Measurements from ENCODE around the gene PRAMEF18. TPM values are rescaled to one million over a fixed set of nuclear protein-coding genes. Genes with fewer than 3 reads are reported as not detected.
"Not testable (repeated sequence)": the region's sequence is repeated elsewhere in the genome, so short reads cannot be mapped to it uniquely, and the experiment has no call there.

PRAMEF18 gene
- total RNA-seq, 1 donor from 2014 or later, result not detected

DNA sequence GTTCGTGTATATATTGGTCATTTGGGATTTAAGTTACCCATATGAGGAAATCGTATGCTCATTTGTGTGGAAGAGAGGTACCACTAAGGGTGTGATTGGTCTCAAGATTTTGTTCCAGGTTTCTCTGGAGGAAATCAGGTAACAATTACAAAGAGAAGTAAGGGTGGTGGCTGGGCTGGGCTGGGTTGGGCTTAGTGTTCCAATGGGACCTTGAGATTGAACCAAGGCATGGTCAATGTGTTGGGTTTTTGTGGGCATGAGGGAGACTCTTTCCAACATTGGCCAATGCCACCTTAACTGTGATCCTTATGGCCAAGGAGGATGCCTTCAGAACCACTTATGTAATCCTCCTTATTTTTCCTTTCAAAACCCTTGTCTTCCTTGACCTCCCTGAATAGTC lies 4.6 kb upstream of the PRAMEF18 start:
- H3K4me3 Mint-ChIP-seq (ENCODE audit: unreplicated experiment); H3K4me1 ChIP-seq (ENCODE audit: insufficient read depth, low read length); FAIRE-seq; H3K9ac ChIP-seq (ENCODE audit: low read length); DNase-seq (ENCODE audit: low read depth); H3K36me3 Mint-ChIP-seq (ENCODE audit: low read depth, unreplicated experiment); H3K9me3 ChIP-seq (ENCODE audit: insufficient read depth, low read depth, low read length); H3K27ac Mint-ChIP-seq (ENCODE audit: unreplicated experiment); H3K27ac ChIP-seq (ENCODE audit: low read depth, low read length); H3K79me2 ChIP-seq (ENCODE audit: insufficient read depth, low read length); H3K27me3 Mint-ChIP-seq (ENCODE audit: low read depth, unreplicated experiment); H4K20me1 ChIP-seq (ENCODE audit: insufficient read depth, low read length); H3K4me3 ChIP-seq (ENCODE audit: insufficient read depth, low read depth, low read length); H3K36me3 ChIP-seq (ENCODE audit: insufficient read depth, low read length); H3K27me3 ChIP-seq (ENCODE audit: insufficient read depth, low read length); H3K4me2 ChIP-seq (ENCODE audit: low read length); H2AFZ ChIP-seq (ENCODE audit: low read depth, low read length); H3K4me1 Mint-ChIP-seq (ENCODE audit: low read depth, unreplicated experiment): not testable (repeated sequence)
- peaks cover 37% of the 10 kb centered on the region for H3K9me3 Mint-ChIP-seq (ENCODE audit: unreplicated experiment)

DNA sequence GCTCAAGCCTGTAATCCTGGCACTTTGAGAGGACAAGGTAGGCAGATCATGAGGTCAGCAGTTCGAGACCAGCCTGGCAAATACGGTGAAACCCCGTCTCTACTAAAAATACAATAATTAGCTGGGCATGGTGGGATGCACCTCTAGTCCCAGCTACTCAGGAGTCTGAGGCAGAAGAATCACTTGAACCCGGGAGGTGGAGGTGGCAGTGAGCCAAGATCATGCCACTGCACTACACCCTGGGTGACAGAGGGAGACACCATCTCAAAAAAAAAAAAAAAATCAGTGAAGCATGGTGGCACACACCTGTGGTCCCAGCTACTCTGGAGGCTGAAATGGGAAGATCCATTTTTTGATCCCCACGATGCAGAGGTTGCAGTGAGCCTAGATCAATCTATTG lies 4.1 kb upstream of the PRAMEF18 start:
- H3K27ac Mint-ChIP-seq (ENCODE audit: unreplicated experiment); H2AFZ ChIP-seq (ENCODE audit: low read depth, low read length); H3K9me3 ChIP-seq (ENCODE audit: insufficient read depth, low read depth, low read length); H3K9ac ChIP-seq (ENCODE audit: low read length); H4K20me1 ChIP-seq (ENCODE audit: insufficient read depth, low read length); H3K27me3 ChIP-seq (ENCODE audit: insufficient read depth, low read length); H3K4me1 ChIP-seq (ENCODE audit: insufficient read depth, low read length); H3K4me1 Mint-ChIP-seq (ENCODE audit: low read depth, unreplicated experiment); H3K36me3 ChIP-seq (ENCODE audit: insufficient read depth, low read length); FAIRE-seq; H3K4me3 ChIP-seq (ENCODE audit: insufficient read depth, low read depth, low read length); DNase-seq (ENCODE audit: low read depth); H3K27me3 Mint-ChIP-seq (ENCODE audit: low read depth, unreplicated experiment); H3K27ac ChIP-seq (ENCODE audit: low read depth, low read length); H3K36me3 Mint-ChIP-seq (ENCODE audit: low read depth, unreplicated experiment); H3K4me3 Mint-ChIP-seq (ENCODE audit: unreplicated experiment); H3K79me2 ChIP-seq (ENCODE audit: insufficient read depth, low read length); H3K4me2 ChIP-seq (ENCODE audit: low read length): not testable (repeated sequence)
- H3K9me3 Mint-ChIP-seq (ENCODE audit: unreplicated experiment), result peaks cover 37% of the 10 kb centered on the region

DNA sequence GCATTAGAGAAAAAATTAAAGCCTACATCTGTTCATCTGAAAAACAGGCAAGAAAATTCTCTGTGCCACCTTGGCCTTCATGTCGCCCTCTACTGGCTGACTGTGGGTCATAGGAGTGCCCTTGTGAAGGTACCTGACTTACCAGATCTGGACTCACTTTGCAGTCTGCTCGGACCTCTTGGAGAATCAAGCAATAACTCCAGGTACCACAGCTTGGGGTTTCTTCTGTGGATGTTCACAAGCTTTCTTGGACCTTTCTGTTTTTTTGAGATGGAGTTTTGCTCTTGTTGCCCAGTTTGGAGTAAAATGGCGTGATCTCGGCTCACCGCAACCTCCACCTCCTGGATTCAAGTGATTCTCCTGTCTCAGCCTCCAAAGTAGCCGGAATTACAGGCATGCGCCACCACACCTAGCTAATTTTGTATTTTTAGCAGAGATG lies 2.4 kb upstream of the PRAMEF18 start:
- H2AFZ ChIP-seq (ENCODE audit: low read depth, low read length), result no peak overlapping the region
- no peaks in the 10 kb centered on the region for H3K27me3 ChIP-seq (ENCODE audit: insufficient read depth, low read length)
- H3K27ac ChIP-seq (ENCODE audit: low read depth, low read length), result no peak overlapping the region
- Mint-ChIP-seq H3K27ac (ENCODE audit: unreplicated experiment) (no peak overlapping the region), H3K4me1 (ENCODE audit: low read depth, unreplicated experiment) (no peaks in the 10 kb centered on the region), H3K4me3 (ENCODE audit: unreplicated experiment) (no peak overlapping the region), H3K36me3 (ENCODE audit: low read depth, unreplicated experiment) (no peaks in the 10 kb centered on the region), H3K27me3 (ENCODE audit: low read depth, unreplicated experiment) (no peaks in the 10 kb centered on the region), H3K9me3 (ENCODE audit: unreplicated experiment) (peaks cover 25% of the 10 kb centered on the region)
- H3K9me3 ChIP-seq (ENCODE audit: insufficient read depth, low read depth, low read length), result peaks cover 3% of the 10 kb centered on the region
- H3K4me3 ChIP-seq (ENCODE audit: insufficient read depth, low read depth, low read length), result no peak overlapping the region
- TF ChIP-seq, protein P1, sequence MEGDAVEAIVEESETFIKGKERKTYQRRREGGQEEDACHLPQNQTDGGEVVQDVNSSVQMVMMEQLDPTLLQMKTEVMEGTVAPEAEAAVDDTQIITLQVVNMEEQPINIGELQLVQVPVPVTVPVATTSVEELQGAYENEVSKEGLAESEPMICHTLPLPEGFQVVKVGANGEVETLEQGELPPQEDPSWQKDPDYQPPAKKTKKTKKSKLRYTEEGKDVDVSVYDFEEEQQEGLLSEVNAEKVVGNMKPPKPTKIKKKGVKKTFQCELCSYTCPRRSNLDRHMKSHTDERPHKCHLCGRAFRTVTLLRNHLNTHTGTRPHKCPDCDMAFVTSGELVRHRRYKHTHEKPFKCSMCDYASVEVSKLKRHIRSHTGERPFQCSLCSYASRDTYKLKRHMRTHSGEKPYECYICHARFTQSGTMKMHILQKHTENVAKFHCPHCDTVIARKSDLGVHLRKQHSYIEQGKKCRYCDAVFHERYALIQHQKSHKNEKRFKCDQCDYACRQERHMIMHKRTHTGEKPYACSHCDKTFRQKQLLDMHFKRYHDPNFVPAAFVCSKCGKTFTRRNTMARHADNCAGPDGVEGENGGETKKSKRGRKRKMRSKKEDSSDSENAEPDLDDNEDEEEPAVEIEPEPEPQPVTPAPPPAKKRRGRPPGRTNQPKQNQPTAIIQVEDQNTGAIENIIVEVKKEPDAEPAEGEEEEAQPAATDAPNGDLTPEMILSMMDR (IDR thresholded peaks at IDR 0.05; ENCODE audit: insufficient read depth, low read depth, low read length), result no peak
- TF ChIP-seq EZH2 (IDR thresholded peaks at IDR 0.05; ENCODE audit: insufficient read depth, low read length), result no peak
- DNase-seq (ENCODE audit: low read depth) (no peak), FAIRE-seq (no peak)
- no peaks in the 10 kb centered on the region for H4K20me1 ChIP-seq (ENCODE audit: insufficient read depth, low read length)
- H3K9ac ChIP-seq (ENCODE audit: low read length), result no peak overlapping the region
- H3K4me1 ChIP-seq (ENCODE audit: insufficient read depth, low read length), result no peaks in the 10 kb centered on the region
- no peak overlapping the region for H3K4me2 ChIP-seq (ENCODE audit: low read length)
- no peaks in the 10 kb centered on the region for H3K36me3 ChIP-seq (ENCODE audit: insufficient read depth, low read length)
- no peaks in the 10 kb centered on the region for H3K79me2 ChIP-seq (ENCODE audit: insufficient read depth, low read length)

DNA sequence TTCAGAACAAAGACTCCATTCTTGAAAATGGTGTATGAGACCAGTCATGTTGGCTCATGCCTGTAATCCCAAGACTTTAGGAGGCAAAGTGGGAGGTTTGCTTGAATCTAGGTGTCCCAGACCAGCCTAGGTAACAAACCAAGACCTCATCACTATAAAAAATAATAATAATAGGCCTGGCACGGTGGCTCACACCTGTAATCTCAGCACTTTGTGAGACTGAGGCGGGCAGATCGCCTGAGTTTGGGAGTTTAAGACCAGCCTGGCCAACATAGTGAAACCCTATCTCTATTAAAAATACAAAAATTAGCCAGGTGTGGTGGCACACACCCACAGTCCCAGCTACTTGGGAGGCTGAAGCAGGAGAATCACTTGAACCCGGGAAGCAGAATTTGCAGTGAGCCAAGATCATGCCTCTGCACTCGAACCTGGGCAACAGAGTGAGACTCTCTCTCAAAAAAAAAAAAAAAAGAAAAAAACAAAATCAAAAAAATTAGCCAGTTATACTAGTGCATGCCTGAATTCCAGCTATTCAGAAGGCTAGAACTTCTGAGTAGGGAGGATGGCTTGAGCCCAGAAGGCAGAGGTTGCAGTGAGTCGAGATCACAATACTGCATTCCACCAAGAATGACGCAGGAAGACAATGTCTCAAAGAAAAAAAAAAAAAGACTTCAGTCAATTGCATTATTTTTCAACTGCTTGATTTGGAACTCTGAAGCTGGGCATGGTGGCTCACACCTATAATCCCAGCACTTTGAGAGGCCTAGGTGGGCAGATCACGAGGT lies 1.5 kb upstream of the PRAMEF18 start:
- not testable (repeated sequence) for FAIRE-seq; H4K20me1 ChIP-seq (ENCODE audit: insufficient read depth, low read length); H3K36me3 Mint-ChIP-seq (ENCODE audit: low read depth, unreplicated experiment); H3K36me3 ChIP-seq (ENCODE audit: insufficient read depth, low read length); H3K4me2 ChIP-seq (ENCODE audit: low read length); H3K4me3 Mint-ChIP-seq (ENCODE audit: unreplicated experiment); H3K27ac Mint-ChIP-seq (ENCODE audit: unreplicated experiment); H2AFZ ChIP-seq (ENCODE audit: low read depth, low read length); H3K4me3 ChIP-seq (ENCODE audit: insufficient read depth, low read depth, low read length); H3K27me3 Mint-ChIP-seq (ENCODE audit: low read depth, unreplicated experiment); DNase-seq (ENCODE audit: low read depth); H3K4me1 Mint-ChIP-seq (ENCODE audit: low read depth, unreplicated experiment); H3K27me3 ChIP-seq (ENCODE audit: insufficient read depth, low read length); H3K4me1 ChIP-seq (ENCODE audit: insufficient read depth, low read length); H3K9ac ChIP-seq (ENCODE audit: low read length); H3K9me3 ChIP-seq (ENCODE audit: insufficient read depth, low read depth, low read length); H3K27ac ChIP-seq (ENCODE audit: low read depth, low read length); H3K79me2 ChIP-seq (ENCODE audit: insufficient read depth, low read length)
- peaks cover 25% of the 10 kb centered on the region for H3K9me3 Mint-ChIP-seq (ENCODE audit: unreplicated experiment)
